ENCODE measurements around the gene ELN. TPM values are rescaled to one million over a fixed set of nuclear protein-coding genes. Genes with fewer than 3 reads are reported as not detected.

ELN gene
- total RNA-seq, 1 donor from 2014 or later = 15.5 TPM

- peak; percentile 63 to 77 for DNase-seq (ENCODE audit: low read depth in 2 of 2)
These were observed 4.9 kb upstream of the ELN start for GRCh38 chr7:74023092-74023536.

GRCh38 chr7:74023786-74024185, 4.2 kb upstream of the ELN start:
- DNase-seq (ENCODE audit: low read depth in 2 of 2) = no peak

GRCh38 chr7:74025146-74025545, 2.8 kb upstream of the ELN start:
- DNase-seq (ENCODE audit: low read depth in 2 of 2) = no peak

- no peak for DNase-seq (ENCODE audit: low read depth in 2 of 2)
These were observed 2.2 kb upstream of the ELN start for GRCh38 chr7:74025730-74026129.

GRCh38 chr7:74026406-74026902, 1.5 kb upstream of the ELN start:
- DNase-seq (ENCODE audit: low read depth in 2 of 2) = no peak

- DNase-seq (ENCODE audit: low read depth in 2 of 2) = peak; percentile 56 to 82
These were observed 880 bp upstream of the ELN start for GRCh38 chr7:74026903-74027682.

- no peak for DNase-seq (ENCODE audit: low read depth in 2 of 2)
These were observed 407 bp downstream of the ELN start for GRCh38 chr7:74028321-74028838.

DNA sequence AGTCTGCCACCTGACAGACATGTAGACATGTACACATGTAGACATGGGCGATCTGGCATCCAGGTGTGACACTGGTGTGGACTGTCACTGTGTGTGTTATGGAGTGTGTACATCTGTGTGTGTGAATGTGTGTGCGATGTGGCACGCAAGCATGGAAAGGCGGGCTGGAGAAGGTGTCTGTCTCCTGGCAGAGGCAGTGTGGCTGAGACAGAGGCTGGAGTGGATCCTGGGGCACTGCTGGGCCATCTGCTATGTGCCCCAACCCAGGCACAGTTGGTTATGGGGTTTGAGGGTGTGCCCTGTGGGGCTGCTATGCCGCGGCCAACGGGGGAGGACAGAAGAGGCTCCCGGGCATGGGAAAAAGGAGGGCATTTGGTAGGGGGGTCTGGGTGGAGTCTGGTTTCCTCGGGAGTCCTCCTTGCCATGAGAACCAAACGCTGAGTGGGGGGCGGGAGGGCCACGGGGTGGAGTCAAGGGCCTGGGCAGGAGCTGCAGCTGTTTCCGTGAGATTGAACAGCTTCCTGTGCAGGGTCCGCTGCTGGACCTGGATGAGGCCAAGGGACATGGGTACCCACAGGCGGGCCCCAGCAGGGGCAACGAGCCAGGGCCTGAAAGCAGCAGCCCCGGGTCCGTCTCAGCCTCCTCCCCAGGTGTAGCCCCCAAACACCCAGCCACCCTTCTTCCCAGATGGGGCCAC, 1.3 kb downstream of the ELN start:
- DNase-seq (ENCODE audit: low read depth in 2 of 2) = peak; percentile 16 to 35

- no peak for DNase-seq (ENCODE audit: low read depth in 2 of 2)
These were observed 2.0 kb downstream of the ELN start for GRCh38 chr7:74029991-74030415.

GRCh38 chr7:74030861-74031260, 2.9 kb downstream of the ELN start:
- DNase-seq (ENCODE audit: low read depth in 2 of 2) = no peak

DNA sequence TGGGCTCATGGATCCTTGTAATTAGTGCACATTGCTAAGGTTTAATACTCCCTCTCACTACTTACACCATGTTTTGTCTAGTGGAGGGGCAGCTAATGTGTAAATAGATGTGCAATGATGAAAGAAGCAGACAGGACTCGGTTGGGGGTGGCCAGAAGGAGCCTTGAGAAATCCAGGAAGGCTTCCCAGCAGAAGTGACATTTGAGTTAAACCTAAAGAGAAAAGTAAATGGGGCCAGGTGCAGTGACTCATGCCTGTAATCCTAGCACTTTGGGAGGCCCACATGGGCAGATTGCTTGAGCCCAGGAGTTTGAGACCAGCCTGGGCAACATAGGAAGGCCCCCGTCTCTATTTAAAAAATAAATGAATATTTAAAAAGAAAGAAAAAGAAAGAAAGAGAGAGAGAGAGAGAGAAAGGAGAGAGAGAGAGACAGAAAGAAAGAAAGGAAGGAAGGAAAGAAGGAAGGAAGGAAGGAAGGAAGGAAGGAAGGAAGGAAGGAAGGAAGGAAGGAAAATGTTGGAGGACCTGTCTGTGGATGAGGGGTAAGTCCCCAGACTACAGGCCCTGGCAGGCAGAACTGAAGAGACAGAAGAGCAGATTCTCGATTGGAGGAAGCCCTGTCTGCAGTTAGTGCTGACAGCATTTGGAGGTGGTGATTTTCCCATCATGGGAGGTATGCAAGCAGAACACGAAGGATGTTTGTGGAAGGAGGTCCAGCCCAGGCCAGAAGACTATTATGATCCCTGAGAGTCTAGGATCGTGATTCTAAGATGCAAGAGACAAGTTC, 3.6 kb downstream of the ELN start:
- no peak for DNase-seq (ENCODE audit: low read depth in 2 of 2)

DNA sequence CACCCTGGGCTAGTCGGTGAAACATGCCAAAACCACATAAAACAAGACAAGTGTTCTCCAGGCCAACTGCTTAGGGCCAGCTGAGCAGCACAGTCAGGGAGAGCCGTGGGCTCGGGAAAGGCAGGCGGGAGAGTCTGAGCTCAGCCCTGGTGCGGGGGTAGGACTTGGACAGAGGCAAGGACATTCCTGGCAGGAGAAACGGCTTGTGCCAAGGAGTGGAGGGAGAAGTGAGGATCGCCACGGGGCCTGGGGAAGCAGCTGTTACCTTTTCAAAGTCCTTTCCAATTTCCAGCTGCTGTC, 4.2 kb downstream of the ELN start:
- DNase-seq (ENCODE audit: low read depth in 2 of 2) = no peak

- no peak for DNase-seq (ENCODE audit: low read depth in 2 of 2)
These were observed 4.8 kb downstream of the ELN start for GRCh38 chr7:74032624-74033371.

DNA sequence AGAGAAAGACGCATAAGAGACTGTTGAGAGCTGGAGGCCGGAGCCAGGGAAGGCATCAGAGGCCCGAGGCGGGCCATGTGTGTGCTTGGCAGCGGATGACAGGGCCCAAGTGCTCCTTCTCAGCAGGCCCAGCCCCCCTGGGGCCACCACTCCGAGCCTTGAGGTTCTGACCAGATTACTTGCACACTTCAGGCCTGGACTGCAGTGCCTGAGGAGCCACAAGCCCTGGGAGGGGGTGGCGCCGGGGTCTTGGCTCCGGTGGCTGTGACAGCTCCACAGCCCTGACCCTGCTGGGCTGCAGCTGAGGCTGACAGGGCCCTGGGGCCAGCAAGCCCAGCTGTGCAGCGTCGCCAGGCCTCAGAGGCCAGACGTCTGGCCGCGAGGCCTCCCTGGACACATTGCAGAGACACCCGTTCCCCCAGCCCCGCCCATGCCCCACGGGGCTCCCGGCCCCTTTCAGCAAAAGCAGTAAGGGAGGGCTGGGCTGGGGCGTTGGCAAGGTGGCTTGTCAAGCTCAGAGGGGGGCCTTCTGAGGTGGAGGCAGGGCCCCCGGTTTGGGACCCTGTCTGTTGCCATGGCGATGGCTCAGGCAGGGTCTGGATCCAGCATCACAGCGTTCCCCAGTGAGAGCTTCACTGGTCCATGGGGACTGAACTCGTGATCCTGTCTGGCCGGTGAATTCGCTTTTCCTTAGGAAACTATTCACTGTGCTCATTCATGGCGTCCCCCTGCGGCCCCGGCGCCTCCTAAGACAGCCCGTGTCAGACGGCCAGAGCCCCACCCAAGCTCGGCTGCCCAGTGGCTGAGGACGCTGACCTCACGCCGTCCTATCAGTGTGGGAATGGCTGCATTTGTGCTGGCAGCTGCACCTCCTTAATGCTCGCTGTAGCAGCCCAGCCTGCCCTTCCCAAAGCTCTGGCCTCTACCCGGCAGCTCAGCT, 5.7 kb downstream of the ELN start:
- peak in 1 of 2 donors; percentile 24 for DNase-seq (ENCODE audit: low read depth in 2 of 2)

GRCh38 chr7:74037609-74038008, 9.6 kb downstream of the ELN start:
- no peak for DNase-seq (ENCODE audit: low read depth in 2 of 2)

GRCh38 chr7:74038194-74038961, 10.4 kb downstream of the ELN start:
- no peak for DNase-seq (ENCODE audit: low read depth in 2 of 2)

DNA sequence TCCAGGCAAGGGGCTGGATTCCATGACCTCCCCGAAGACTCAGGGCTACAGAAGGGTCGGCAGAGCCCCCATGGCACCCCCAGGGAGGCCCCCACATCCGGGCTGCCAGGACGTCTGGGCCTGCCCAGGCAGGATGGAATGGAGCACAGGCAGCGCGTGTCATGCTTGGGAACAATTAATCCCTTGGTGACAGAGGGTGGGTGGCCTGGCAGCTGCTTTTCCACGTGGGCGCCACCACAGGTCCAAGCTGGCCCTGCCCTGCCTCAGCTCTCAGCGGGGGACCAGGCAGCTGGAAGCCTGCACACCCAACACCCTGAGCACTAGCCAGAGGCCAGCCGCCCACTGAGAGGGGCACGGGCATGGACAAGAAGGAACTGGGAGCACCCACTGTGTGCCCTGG, 11.4 kb downstream of the ELN start:
- no peak for DNase-seq (ENCODE audit: low read depth in 2 of 2)

GRCh38 chr7:74040101-74040790, 12.3 kb downstream of the ELN start:
- DNase-seq (ENCODE audit: low read depth in 2 of 2) = no peak

All from lung microvascular endothelial cell (primary cell).